ENCODE data around the gene CPTP. TPM values are rescaled to one million over a fixed set of nuclear protein-coding genes. Genes with fewer than 3 reads are reported as not detected.

CPTP gene
- total and polyA plus RNA-seq, 2 of the 13 experiments (the other 11 are each of a cell fraction or from before 2014, with no cell fraction given): 5.5 to 9.3 TPM

GRCh38 chr1:1359664-1360468 is 35.3 kb downstream of the CPTP start (continued):
- TF ChIP-seq, protein P1, sequence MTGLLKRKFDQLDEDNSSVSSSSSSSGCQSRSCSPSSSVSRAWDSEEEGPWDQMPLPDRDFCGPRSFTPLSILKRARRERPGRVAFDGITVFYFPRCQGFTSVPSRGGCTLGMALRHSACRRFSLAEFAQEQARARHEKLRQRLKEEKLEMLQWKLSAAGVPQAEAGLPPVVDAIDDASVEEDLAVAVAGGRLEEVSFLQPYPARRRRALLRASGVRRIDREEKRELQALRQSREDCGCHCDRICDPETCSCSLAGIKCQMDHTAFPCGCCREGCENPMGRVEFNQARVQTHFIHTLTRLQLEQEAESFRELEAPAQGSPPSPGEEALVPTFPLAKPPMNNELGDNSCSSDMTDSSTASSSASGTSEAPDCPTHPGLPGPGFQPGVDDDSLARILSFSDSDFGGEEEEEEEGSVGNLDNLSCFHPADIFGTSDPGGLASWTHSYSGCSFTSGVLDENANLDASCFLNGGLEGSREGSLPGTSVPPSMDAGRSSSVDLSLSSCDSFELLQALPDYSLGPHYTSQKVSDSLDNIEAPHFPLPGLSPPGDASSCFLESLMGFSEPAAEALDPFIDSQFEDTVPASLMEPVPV (CRISPR knock-in tag; IDR thresholded peaks at IDR 0.05): peak; percentile 90
- TF ChIP-seq ZNF747 (CRISPR knock-in tag; IDR thresholded peaks at IDR 0.05; ENCODE audit: borderline replicate concordance) (no peak), PCBP1 (IDR thresholded peaks at IDR 0.05; ENCODE audit: borderline replicate concordance, low read depth, low read length) (no peak; the same call in 1 of the 2 replicates), PHF8 (CRISPR knock-in tag; IDR thresholded peaks at IDR 0.05) (peak; percentile 70), SIN3A (IDR thresholded peaks at IDR 0.05; ENCODE audit: borderline replicate concordance, low read depth, low read length) (no peak), ZKSCAN1 (IDR thresholded peaks at IDR 0.05; ENCODE audit: low read length) (no peak), WIZ (CRISPR knock-in tag; IDR thresholded peaks at IDR 0.05) (no peak), NCOA5 (CRISPR knock-in tag; IDR thresholded peaks at IDR 0.05) (no peak), ARHGAP35 (CRISPR knock-in tag; IDR thresholded peaks at IDR 0.05; ENCODE audit: borderline replicate concordance) (no peak; the same call in 1 of the 2 replicates), ZNF746 (CRISPR knock-in tag; IDR thresholded peaks at IDR 0.05) (no peak; the same call in 1 of the 2 replicates), CC2D1A (CRISPR knock-in tag; IDR thresholded peaks at IDR 0.05) (no peak), MTA3 (CRISPR knock-in tag; IDR thresholded peaks at IDR 0.05) (no peak), SMAD1 (CRISPR knock-in tag; IDR thresholded peaks at IDR 0.05; ENCODE audit: borderline replicate concordance, low read depth) (no peak), ZNF687 (CRISPR knock-in tag; IDR thresholded peaks at IDR 0.05) (peak; percentile 92), ELF3 (CRISPR knock-in tag; IDR thresholded peaks at IDR 0.05) (no peak), RAD21 (CRISPR knock-in tag; IDR thresholded peaks at IDR 0.05) (no peak), ZNF766 (CRISPR knock-in tag; IDR thresholded peaks at IDR 0.05; ENCODE audit: borderline replicate concordance) (no peak), PAF1 (CRISPR knock-in tag; IDR thresholded peaks at IDR 0.05) (no peak), ZNF460 (CRISPR knock-in tag; IDR thresholded peaks at IDR 0.05; ENCODE audit: borderline replicate concordance) (no peak; the same call in 1 of the 2 replicates), ZNF703 (CRISPR knock-in tag; IDR thresholded peaks at IDR 0.05; ENCODE audit: borderline replicate concordance) (0 out of 2 replicates have a peak, but pooled peaks have one; percentile 63), TCF12 (IDR thresholded peaks at IDR 0.05) (no peak), TCF12 (CRISPR knock-in tag; IDR thresholded peaks at IDR 0.05) (no peak; the same call in 1 of the 2 replicates), ZNF510 (CRISPR knock-in tag; IDR thresholded peaks at IDR 0.05; ENCODE audit: low read depth) (no peak; the same call in 1 of the 2 replicates)
- TF ChIP-seq, protein P2, sequence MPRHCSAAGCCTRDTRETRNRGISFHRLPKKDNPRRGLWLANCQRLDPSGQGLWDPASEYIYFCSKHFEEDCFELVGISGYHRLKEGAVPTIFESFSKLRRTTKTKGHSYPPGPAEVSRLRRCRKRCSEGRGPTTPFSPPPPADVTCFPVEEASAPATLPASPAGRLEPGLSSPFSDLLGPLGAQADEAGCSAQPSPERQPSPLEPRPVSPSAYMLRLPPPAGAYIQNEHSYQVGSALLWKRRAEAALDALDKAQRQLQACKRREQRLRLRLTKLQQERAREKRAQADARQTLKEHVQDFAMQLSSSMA (CRISPR knock-in tag; IDR thresholded peaks at IDR 0.05): no peak
